ENCODE results near the gene SLC6A13.

- TF ChIP-seq CTCF (IDR thresholded peaks at IDR 0.05; ENCODE audit: borderline replicate concordance, extremely low read depth, low read length, poor library complexity, severe bottlenecking), result no peak
- no peak for TF ChIP-seq EZH2 (IDR thresholded peaks at IDR 0.05; ENCODE audit: borderline replicate concordance, low read depth, low read length, severe bottlenecking)
Observed at GRCh38 chr12:174596-174995, 88.0 kb downstream of the SLC6A13 start.
